DOHH2 (cell line): ENCODE results near the gene ATP9B.

Experiments used
- H3F3A ChIP-seq: fragments of 200-600 bp; sonication (generic), shearing (Covaris generic); 2 replicates; pipeline ENCODE4 v1.6.0; 2016; ENCODE audit warnings: antibody characterized with exemption, mild to moderate bottlenecking; ENCODE audit not compliant: control insufficient read depth, insufficient read depth
- H3K27ac ChIP-seq: fragments of 200-600 bp; sonication (generic); 2 replicates; pipeline ENCODE4 v1.5.1; 2014; ENCODE audit warnings: low read depth, mild to moderate bottlenecking, low read length, moderate library complexity
- H3K27me3 ChIP-seq: fragments of 200-600 bp; sonication (generic); 2 replicates; pipeline ENCODE4 v1.6.1; 2014; ENCODE audit warnings: mild to moderate bottlenecking, low read length, mixed read lengths; ENCODE audit not compliant: control insufficient read depth
- H3K36me3 ChIP-seq: fragments of 200-600 bp; sonication (generic); 2 replicates; pipeline ENCODE4 v1.6.1; 2014; ENCODE audit warnings: mild to moderate bottlenecking, low read length, moderate library complexity, mixed read lengths; ENCODE audit not compliant: control insufficient read depth
- H3K4me1 ChIP-seq: fragments of 200-600 bp; sonication (generic); 2 replicates; pipeline ENCODE4 v1.6.1; 2014; ENCODE audit warnings: mild to moderate bottlenecking, low read length, mixed read lengths; ENCODE audit not compliant: control insufficient read depth
- H3K4me2 ChIP-seq: fragments of 200-600 bp; sonication (generic); 2 replicates; pipeline ENCODE4 v1.6.0; 2014; ENCODE audit warnings: mild to moderate bottlenecking, low read length, moderate library complexity
- H3K4me3 ChIP-seq: fragments of 200-600 bp; sonication (generic); 2 replicates; pipeline ENCODE4 v1.5.1; 2014; ENCODE audit warnings: mild to moderate bottlenecking, low read length, mixed read lengths
- H3K79me2 ChIP-seq: fragments of 200-600 bp; sonication (generic); 2 replicates; pipeline ENCODE4 v1.6.1; 2014; ENCODE audit warnings: mild to moderate bottlenecking, low read length, mixed read lengths; ENCODE audit not compliant: control insufficient read depth
- H3K9me2 ChIP-seq: fragments of 200-600 bp; sonication (generic); replicated peaks from 2 replicates; pipeline ENCODE4 v1.6.1; 2014; ENCODE audit warnings: mild to moderate bottlenecking, low read length, mixed read lengths; ENCODE audit not compliant: control insufficient read depth
- H3K9me3 ChIP-seq: fragments of 200-600 bp; sonication (generic); 2 replicates; pipeline ENCODE4 v1.6.1; 2014; ENCODE audit warnings: antibody characterized with exemption, low read length, mixed read lengths; ENCODE audit not compliant: control insufficient read depth, insufficient read depth
- H4K20me1 ChIP-seq: fragments of 200-600 bp; sonication (generic); 2 replicates; pipeline ENCODE4 v1.6.0; 2014; ENCODE audit warnings: low read depth, mild to moderate bottlenecking, antibody characterized with exemption, low read length, moderate library complexity; ENCODE audit not compliant: control insufficient read depth, insufficient read depth
- EZH2phosphoT487 ChIP-seq: fragments of 200-600 bp; sonication (generic); IDR thresholded peaks from 2 replicates; pipeline ENCODE4 v1.6.1; 2017; ENCODE audit warnings: borderline replicate concordance, mild to moderate bottlenecking, antibody characterized with exemption, low read length, moderate library complexity, mixed read lengths
- TF ChIP-seq, protein P1 (sequence below): fragments of 200-600 bp; sonication (generic); IDR thresholded peaks from one replicate; pipeline ENCODE4 v1.5.1; 2014; ENCODE audit warnings: antibody characterized with exemption, mild to moderate bottlenecking, low read depth, low read length; ENCODE audit not compliant: poor library complexity, severe bottlenecking

ATP9B gene

DNA sequence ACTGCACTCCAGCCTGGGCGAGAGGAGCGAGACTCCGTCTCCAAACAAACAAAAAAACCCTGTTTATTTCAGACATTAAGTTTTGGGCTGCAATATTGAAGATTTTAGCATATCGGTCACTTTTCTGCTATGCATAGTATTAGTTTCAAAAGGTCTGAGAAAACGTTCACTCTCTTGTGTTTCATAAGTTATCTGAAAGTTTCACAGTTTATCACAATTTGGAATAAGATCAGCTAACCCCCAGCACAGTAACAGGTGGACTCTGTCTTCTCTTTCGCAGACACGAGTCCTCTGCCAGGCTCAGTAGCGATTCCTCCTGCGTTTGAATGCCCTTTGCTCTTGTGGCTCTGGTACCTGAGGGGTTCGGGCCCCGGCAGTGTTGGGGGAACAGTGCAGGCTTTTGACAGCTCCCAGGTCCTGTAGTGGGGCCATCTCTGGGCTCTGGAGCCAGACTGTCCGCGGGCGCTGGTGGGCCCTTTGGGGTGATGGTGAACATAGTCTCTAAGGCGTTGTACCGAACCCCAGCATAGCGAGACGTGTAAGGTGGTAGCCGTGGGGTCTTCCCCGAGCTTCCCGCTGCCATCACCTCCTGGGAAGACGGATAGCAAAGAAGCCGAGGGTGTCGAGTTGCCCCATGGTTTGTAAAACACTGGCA lies 347.0 kb downstream of the ATP9B start:
- Histone ChIP-seq H3K36me3 (peaks cover 21% of the 10 kb centered on the region), H3K9me3 (no peaks in the 10 kb centered on the region), H3F3A (no peaks in the 10 kb centered on the region), H3K9me2 (no peaks in the 10 kb centered on the region), H3K27me3 (no peaks in the 10 kb centered on the region), H3K4me2 (no peak overlapping the region), H3K27ac (no peak overlapping the region), H3K79me2 (peaks cover 67% of the 10 kb centered on the region), H3K4me1 (no peaks in the 10 kb centered on the region), H3K4me3 (no peak overlapping the region), H4K20me1 (no peaks in the 10 kb centered on the region)
- TF ChIP-seq EZH2phosphoT487 = no peak
- TF ChIP-seq, protein P1, sequence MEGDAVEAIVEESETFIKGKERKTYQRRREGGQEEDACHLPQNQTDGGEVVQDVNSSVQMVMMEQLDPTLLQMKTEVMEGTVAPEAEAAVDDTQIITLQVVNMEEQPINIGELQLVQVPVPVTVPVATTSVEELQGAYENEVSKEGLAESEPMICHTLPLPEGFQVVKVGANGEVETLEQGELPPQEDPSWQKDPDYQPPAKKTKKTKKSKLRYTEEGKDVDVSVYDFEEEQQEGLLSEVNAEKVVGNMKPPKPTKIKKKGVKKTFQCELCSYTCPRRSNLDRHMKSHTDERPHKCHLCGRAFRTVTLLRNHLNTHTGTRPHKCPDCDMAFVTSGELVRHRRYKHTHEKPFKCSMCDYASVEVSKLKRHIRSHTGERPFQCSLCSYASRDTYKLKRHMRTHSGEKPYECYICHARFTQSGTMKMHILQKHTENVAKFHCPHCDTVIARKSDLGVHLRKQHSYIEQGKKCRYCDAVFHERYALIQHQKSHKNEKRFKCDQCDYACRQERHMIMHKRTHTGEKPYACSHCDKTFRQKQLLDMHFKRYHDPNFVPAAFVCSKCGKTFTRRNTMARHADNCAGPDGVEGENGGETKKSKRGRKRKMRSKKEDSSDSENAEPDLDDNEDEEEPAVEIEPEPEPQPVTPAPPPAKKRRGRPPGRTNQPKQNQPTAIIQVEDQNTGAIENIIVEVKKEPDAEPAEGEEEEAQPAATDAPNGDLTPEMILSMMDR = no peak

DNA sequence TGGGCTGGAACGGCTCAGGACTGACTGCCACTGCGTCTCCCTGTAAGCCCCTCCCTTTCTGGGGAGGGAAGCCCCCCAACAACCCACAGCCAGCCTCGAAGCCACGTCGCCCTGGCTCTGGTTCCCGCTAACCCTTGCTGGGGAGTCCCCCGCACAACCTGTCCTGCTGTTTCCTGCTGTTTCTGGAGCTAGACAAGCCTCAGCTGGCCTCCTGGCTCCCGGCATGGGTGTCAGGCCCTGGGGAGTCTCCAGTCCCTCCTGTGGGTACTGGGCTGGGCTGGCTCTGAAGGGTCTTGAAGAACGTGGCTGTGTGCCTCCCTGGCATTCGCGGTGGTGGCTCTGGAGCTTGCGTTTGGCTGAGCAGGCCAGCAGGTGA lies 347.5 kb downstream of the ATP9B start:
- peaks cover 67% of the 10 kb centered on the region for H3K79me2 ChIP-seq
- no peaks in the 10 kb centered on the region for H4K20me1 ChIP-seq
- peaks cover 25% of the 10 kb centered on the region for H3K36me3 ChIP-seq
- H3K27me3 ChIP-seq = no peaks in the 10 kb centered on the region
- TF ChIP-seq, protein P1 = no peak
- TF ChIP-seq EZH2phosphoT487 = no peak
- H3K4me1 ChIP-seq = no peaks in the 10 kb centered on the region
- no peaks in the 10 kb centered on the region for H3K9me2 ChIP-seq
- no peak overlapping the region for H3K27ac ChIP-seq
- H3K4me3 ChIP-seq = no peak overlapping the region
- no peaks in the 10 kb centered on the region for H3F3A ChIP-seq
- H3K9me3 ChIP-seq = no peaks in the 10 kb centered on the region
- no peak overlapping the region for H3K4me2 ChIP-seq

DNA sequence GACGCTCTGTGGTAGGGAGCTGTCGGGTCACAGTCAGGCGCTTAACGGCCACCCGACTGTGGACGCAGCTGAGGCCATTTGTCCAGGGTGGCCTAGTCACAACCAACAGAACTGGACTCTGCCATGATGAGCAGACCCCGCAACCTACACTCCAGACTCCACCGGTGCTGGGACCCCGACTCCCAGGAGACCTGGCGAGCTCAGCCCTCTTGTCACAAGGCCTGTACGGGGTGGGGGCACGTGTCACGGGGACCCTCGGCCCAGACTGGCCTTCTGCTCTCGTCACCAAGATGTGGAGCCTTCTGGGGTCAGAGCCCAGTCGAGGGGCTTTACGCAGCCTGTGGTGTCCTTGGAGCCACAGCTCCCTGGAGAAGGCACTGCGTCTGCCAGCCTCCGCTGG lies 349.0 kb downstream of the ATP9B start:
- no peak overlapping the region for H3K27ac ChIP-seq
- H3K4me3 ChIP-seq = no peak overlapping the region
- H3K79me2 ChIP-seq = peaks cover 63% of the 10 kb centered on the region
- H3K4me1 ChIP-seq = no peaks in the 10 kb centered on the region
- H4K20me1 ChIP-seq = no peaks in the 10 kb centered on the region
- no peak for TF ChIP-seq EZH2phosphoT487
- TF ChIP-seq, protein P1 = no peak
- no peaks in the 10 kb centered on the region for H3K9me3 ChIP-seq
- no peaks in the 10 kb centered on the region for H3K27me3 ChIP-seq
- no peak overlapping the region for H3K4me2 ChIP-seq
- H3K36me3 ChIP-seq = peaks cover 22% of the 10 kb centered on the region
- no peaks in the 10 kb centered on the region for H3F3A ChIP-seq
- H3K9me2 ChIP-seq = no peaks in the 10 kb centered on the region
